ENCODE measurements around the gene PPM1L.

The PPM1L gene

GRCh38 chr3:160809453-160809852, 53.4 kb downstream of the PPM1L start:
- DNase-seq (ENCODE audit: low read depth): no peak

DNA sequence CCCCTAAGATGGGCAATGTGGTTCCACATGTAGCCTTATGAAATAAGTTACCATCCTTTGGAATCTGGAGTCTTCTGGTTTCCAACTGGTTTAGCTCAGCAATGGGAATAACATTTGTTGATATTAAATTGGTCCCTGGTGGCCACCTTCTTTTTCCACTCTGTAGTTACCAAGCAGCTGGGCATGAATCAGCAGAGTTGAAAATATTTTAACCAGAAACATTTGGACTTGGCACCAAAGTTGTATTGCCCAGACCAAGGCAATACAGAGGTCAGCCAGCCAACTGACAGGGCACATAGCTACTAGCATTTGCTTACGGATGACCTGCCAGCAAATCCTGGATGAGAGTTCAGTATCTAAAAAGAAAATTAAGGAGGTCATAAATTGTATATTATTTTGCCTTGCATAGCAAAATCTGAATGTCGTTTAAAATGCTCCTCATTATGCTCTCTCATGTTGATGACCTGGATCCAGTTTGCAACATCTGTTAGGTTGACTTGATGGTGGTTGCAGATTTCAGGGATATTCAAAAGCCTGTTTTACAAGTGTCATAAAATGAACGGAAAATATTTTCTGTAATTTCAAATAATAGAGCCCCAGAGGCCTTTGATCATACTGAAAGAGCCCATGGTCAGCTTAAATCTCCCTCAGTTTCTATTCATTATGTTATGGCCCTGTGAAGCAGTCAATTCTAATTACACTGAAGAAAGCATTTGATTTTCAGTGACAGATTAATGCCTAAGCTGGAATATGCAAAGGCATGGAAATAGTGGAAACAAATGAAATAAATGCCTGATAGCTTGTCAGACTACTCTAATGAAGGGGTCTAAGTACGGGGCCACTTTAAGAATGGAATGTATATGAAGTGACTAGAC, 54.6 kb downstream of the PPM1L start:
- no peak for DNase-seq (ENCODE audit: low read depth)

DNA sequence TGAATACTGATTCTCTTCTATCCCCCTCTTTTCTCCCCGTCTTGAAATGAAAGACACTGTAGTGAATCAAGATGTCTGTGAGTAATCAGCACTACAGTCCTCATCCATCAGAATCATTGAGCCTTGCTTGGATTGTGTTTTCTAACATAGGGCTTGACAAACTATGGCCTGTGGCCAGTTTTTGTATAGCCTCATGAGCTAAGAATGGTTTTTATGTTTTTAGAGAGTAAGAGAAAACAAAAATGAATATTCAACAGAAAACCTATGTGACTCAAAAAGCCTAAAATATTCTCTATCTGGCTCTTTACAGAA, 55.2 kb downstream of the PPM1L start:
- DNase-seq (ENCODE audit: low read depth): no peak

DNA sequence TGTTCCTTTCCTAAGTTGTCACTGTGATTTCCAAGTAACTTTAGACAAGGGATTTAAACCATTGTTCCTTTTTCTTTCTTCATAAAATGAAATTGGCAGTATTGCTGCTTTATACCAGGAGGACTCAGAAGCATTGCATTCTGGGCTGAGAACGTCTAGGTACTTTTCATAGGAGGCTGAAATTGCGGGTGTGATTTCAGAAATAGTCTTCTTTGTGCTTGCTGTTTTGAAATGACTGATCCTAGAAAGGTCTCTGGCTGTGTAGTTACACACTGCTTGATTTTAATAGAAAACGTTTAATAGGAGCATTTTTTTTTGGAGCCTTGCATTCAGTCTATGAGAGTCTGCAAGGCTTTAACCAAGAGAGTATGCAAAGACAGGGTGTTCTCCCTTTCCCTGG, 56.3 kb downstream of the PPM1L start:
- DNase-seq (ENCODE audit: low read depth): no peak

GRCh38 chr3:160815280-160815679, 59.2 kb downstream of the PPM1L start:
- DNase-seq (ENCODE audit: low read depth): no peak

GRCh38 chr3:160820022-160820421, 64.0 kb downstream of the PPM1L start:
- no peak for DNase-seq (ENCODE audit: low read depth)

DNA sequence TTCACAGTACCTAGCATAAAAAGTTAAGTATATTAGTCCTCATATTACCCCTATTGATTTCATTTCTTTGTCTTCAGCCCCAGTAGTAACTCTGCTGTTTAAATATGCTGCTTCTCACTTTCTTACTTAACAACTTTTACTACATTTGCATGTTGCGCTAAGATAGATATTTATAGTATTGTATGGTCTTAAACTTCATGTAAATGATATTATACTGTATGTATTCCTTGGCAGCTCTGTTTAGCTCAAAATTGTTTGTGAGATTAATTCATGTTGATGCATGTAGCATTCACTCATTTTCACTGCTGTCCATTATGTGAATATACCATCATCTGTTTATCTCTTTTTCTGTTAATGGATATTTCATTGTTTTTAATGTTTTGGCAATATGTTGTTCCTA, 64.4 kb downstream of the PPM1L start:
- DNase-seq (ENCODE audit: low read depth): no peak

DNA sequence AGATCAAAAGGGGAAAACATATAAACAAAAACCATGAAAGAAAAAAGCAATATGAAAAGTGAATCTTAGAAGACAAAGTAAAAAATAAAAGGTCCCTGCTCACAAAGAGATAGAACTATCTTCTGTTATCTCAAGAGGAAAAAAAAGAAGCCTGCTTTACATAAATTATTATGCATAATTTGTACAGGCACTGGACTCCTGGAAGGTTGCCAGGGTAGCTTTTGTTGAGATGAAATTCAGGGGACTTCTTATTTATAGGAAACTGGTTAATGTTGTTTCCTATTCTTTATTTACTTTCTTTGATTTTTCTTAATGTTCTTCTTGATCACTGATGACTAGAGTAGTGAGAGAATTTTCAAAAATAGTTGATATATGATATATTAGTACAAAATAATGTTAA, 66.9 kb downstream of the PPM1L start:
- no peak for DNase-seq (ENCODE audit: low read depth)

- no peak for DNase-seq (ENCODE audit: low read depth)
Measured at GRCh38 chr3:160825311-160825800, 69.3 kb downstream of the PPM1L start.

- no peak for DNase-seq (ENCODE audit: low read depth)
Measured at GRCh38 chr3:160826408-160826807, 70.4 kb downstream of the PPM1L start.

DNA sequence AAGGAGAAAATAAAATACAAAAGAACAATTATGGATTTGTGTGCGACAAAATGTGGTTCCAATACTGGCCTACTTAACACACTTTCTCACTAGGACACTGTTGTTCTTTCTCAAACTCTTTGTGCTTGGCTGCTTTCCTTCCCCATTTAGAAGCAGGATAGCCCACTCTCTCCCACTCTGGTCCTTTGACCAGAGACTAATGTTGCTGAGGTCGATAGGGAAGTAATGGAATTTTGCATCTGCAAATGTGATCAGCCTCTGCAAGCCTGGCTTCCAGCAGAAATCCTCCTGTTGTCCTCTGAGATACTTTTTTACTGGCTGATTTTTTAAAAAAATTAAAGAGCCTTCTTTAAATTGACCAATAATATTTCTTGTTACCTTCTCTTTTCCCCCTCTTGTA, 71.0 kb downstream of the PPM1L start:
- no peak for DNase-seq (ENCODE audit: low read depth)

DNA sequence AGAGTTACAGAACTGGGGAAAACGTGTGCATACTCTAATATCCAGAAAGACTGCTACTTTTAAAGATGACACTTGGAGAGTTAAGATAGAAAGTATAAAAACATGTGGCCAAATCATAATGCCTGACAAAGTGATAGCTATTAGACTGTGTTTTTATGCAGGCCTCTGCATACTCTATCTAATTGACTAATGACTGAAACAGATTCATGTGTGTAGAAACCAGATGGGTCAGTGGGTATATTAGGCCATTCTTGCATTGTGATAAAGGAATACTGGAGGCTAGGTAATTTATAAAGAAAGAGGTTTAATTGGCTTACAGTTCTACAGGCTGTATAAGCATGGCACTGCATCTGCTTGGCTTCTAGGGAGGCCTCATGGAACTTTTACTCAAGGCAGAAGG, 71.5 kb downstream of the PPM1L start:
- DNase-seq (ENCODE audit: low read depth): no peak

DNA sequence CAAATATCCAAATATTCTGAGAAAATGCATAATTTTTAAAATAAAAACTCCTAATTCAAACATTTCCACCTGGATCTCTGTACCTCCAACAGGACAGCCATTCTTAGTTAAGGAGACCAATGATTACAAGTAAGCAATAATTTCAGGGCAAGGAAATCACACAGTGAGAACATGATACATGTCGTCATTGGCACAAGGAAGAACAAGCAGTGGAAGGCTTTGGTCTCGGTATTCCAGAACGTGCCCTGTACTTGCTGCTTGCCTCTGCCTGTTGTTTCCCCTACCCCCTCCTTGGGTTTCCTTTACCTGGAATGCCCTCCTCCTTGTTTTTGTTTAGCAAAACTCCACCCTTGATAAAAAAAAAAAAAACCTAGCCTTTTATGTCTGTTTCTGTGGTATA, 72.8 kb downstream of the PPM1L start:
- no peak for DNase-seq (ENCODE audit: low read depth)

DNA sequence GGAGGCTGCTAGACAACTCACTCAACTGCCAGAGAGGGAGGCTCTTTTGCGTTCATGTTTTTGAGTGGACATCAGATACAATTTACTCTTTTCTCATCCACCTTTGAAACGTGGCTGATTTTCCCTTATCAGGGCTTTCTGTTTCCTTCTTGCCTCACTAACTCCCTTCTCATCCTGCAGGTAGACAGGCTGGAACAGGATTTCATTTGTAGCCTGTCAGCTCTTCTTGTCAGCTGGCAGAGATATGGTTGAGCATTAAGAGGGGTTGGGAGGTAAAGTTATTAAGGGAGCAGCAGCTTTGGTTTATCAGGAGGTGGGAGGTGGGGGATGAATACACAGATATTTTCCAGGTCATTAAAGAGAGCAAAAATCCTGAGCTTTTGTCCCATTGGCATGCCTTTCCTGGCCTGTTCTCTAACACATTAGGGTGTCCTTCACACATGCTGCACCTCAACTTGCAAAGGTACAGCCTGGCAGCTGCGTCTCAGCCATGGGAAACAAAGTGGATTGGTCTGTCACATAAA, 73.5 kb downstream of the PPM1L start:
- DNase-seq (ENCODE audit: low read depth): no peak

DNA sequence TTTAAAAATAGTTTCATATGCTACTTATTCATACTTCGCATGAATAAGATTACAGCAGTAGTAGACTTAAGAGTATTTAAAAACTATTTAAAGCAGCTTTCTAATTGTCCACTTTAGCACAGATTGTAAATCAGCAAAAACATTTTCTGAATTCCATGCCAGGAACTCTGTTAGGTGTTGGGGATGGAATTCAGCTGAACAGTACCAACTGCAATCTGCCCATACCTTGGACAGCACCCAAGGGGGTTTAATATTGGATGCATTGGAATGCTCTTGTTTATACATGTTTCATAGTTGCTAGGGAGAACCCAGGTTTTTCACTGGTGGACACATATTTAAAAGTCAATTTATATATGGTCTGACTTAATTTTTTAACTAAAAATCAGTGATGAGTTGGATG, 74.8 kb downstream of the PPM1L start:
- DNase-seq (ENCODE audit: low read depth): no peak

DNA sequence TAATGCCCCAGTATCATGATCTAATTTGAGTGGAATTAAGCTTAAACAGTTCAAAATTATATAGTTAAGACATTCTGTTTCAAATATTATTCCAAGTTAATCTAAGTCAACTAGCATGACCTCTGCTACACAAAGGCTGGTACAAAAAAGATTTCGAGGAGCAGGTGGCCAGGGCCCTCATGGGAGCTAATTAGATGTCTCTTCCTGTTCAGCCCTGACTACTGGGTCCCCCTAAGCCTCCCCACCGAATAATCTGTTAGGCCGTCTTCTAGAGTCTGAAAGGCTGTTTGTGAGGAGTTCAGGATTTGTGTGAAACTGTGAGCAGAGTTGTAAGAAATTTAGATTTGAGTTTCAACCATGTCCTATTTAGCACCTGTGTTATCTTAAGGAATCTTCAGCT, 75.4 kb downstream of the PPM1L start:
- DNase-seq (ENCODE audit: low read depth): no peak

DNA sequence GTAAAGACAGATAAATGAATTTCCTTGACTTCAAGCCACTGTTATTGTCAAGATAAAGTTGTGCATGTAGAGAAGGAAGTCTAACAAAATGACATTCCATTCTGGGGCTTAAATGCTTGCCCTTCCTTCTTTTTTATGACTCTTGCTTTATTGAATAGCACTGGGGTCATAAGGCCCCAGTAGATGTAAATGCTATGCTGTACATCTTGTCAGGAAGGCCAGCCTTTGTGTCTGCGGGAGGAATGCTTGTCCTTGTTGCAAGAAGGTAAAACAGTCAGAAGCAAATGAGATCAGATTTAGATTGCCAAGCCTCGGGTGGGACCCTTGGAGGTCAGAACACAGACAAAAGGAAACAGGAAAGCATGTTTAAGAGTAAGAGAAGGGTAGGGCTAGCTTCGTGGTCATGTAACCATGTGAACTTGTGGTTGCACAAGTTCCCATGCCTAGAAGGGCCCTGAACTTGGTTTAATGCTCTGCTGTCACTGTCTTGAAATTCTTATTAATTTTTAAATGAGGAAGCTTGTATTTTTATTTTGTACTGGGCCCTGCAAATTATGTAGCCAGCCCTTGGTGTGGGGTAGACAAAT, 81.5 kb downstream of the PPM1L start:
- DNase-seq (ENCODE audit: low read depth): no peak

- no peak for DNase-seq (ENCODE audit: low read depth)
Measured at GRCh38 chr3:160840590-160840989, 84.6 kb downstream of the PPM1L start.

- no peak for DNase-seq (ENCODE audit: low read depth)
Measured at GRCh38 chr3:160841455-160841854, 85.4 kb downstream of the PPM1L start.

GRCh38 chr3:160842021-160843005, 86.3 kb downstream of the PPM1L start:
- DNase-seq (ENCODE audit: low read depth): no peak

GRCh38 chr3:160851629-160852210, 95.7 kb downstream of the PPM1L start:
- no peak for DNase-seq (ENCODE audit: low read depth)

DNA sequence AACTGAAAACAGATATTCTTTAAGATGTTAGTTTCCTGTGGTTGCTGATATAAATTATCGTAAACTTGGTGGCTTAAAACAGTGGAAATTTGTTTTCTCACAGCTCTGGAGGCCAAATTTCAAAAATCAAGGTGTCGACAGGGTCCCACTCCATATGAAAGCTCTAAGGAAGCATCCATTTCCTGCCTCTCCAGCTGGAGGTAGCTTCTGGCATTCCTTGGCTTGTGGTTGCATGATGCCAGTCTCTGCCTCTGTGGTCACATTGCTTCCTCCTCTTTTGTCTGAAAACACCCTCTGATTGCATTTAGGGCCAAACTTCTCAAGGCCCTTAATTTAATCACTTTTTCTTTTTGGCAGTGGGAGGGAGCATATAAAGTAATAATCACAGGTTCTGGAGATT, 96.8 kb downstream of the PPM1L start:
- DNase-seq (ENCODE audit: low read depth): no peak

Data from stimulated activated CD8-positive, alpha-beta memory T cell treated with anti-CD3 and anti-CD28 coated beads, Interleukin-15, amount 100 ng/mL, for 24 hours (primary cell).